ENCODE results near the gene FOXP1.

The FOXP1 gene

DNA sequence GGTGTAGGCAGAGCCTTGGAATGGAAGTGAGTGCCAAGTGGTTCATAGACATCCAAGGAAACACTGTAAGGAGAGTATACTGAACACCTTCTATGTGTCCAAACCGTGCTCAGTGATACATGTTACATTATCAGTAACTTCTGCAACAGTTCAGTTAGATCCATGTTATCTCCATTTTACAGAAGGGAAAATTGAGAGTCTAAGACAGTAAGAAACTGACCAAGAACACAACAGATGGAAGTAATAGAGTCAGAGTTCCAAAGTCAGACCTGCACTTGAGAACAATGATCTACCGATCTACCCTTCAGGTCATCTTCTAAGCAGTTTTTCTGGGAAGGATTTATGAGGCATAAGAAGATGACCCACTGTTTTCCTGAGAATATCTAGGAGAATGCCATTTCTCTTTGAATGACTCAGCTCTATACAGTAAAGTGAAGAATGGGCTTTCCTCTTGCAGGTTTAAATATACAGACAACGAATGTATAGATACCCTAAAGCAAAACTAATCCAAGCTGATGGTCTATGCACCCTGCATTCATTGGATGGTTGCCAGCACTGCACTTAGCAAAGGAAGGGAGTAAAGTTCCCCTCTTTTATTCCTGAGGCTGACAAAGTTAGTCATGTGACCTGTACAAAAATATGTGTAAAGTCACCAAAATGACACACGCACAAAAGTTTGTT lies 667.0 kb downstream of the FOXP1 start:
- in situ Hi-C loops (cut with HindIII; ENCODE audit: low pct_unique_long_range_greater_than_20kb, low sequenced_read_pairs), result no loop called here
- no peak for TF ChIP-seq JUND (IDR thresholded peaks at IDR 0.05; ENCODE audit: low read depth)
- no peak for DNase-seq (ENCODE audit: low read depth in 1 of 2, low spot score in 1 of 2)

- DNase-seq (ENCODE audit: low read depth in 1 of 2, low spot score in 1 of 2), result no peak
- no peak for TF ChIP-seq JUND (IDR thresholded peaks at IDR 0.05; ENCODE audit: low read depth)
- in situ Hi-C loops (cut with HindIII; ENCODE audit: low pct_unique_long_range_greater_than_20kb, low sequenced_read_pairs), result no loop called here
Observed at GRCh38 chr3:70914862-70915261, 668.7 kb downstream of the FOXP1 start.

DNA sequence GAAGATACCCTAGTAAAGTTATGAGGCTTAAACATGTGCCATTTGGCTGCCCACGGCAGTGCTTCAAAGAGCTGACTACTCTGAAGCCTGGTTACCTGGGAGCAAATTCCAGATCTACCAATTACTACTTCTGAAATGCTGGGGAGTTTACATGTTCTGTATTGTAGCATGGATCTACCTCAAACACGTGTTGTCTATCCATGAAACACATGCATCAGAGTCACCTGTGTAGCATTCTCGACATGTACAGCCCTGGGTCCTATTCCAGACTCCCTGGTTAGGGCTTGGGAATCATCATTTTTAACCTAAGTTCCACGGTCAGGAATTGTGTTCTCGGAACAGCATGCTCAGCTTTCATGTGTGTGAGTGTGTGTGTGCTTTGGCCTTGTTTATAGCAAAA lies 671.8 kb downstream of the FOXP1 start:
- DNase-seq (ENCODE audit: low read depth in 1 of 2, low spot score in 1 of 2), result no peak
- no peak for TF ChIP-seq JUND (IDR thresholded peaks at IDR 0.05; ENCODE audit: low read depth)
- in situ Hi-C loops (cut with HindIII; ENCODE audit: low pct_unique_long_range_greater_than_20kb, low sequenced_read_pairs), result no loop called here

- no peak for DNase-seq (ENCODE audit: low read depth in 1 of 2, low spot score in 1 of 2)
- in situ Hi-C loops (cut with HindIII; ENCODE audit: low pct_unique_long_range_greater_than_20kb, low sequenced_read_pairs), result no loop called here
- no peak for TF ChIP-seq JUND (IDR thresholded peaks at IDR 0.05; ENCODE audit: low read depth)
Observed at GRCh38 chr3:70905491-70905890, 678.0 kb downstream of the FOXP1 start.
